Parathyroid adenoma (tissue), 2 donors: Measurements from ENCODE around the gene ADCY2.

ENCODE experiments used
- H2AFZ ChIP-seq: fragments of 300-600 bp; sonication (generic); one replicate; pipeline ENCODE4 v1.7.0; 2017; ENCODE audit warnings: antibody characterized with exemption, mild to moderate bottlenecking
- H3K27ac ChIP-seq: fragments of 300-600 bp; sonication (generic); one replicate; pipeline ENCODE4 v1.7.0; 2017
- H3K27me3 ChIP-seq: fragments of 300-600 bp; sonication (generic); one replicate; pipeline ENCODE4 v1.7.0; 2017; ENCODE audit warnings: low read length; ENCODE audit not compliant: control insufficient read depth, insufficient read depth
- H3K36me3 ChIP-seq: fragments of 300-600 bp; sonication (generic); one replicate; pipeline ENCODE4 v1.7.0; 2017; ENCODE audit warnings: low read length; ENCODE audit not compliant: control insufficient read depth, insufficient read depth
- H3K4me1 ChIP-seq: fragments of 300-600 bp; sonication (generic); one replicate; pipeline ENCODE4 v1.7.0; 2017; ENCODE audit warnings: control low read depth
- H3K4me2 ChIP-seq: fragments of 300-600 bp; sonication (generic); one replicate; pipeline ENCODE4 v1.7.0; 2017; ENCODE audit warnings: low read length
- H3K4me3 ChIP-seq: fragments of 300-600 bp; sonication (generic); one replicate; pipeline ENCODE4 v1.7.0; 2017; ENCODE audit warnings: low read depth, low read length
- H3K79me2 ChIP-seq: fragments of 300-600 bp; sonication (generic); one replicate; pipeline ENCODE4 v1.7.0; 2017; ENCODE audit warnings: control low read depth
- H3K9ac ChIP-seq: fragments of 300-600 bp; sonication (generic); one replicate; pipeline ENCODE4 v1.7.0; 2017; ENCODE audit warnings: mild to moderate bottlenecking
- H3K9me3 ChIP-seq: fragments of 300-600 bp; sonication (generic); one replicate; pipeline ENCODE4 v1.7.0; 2017; ENCODE audit warnings: low read length; ENCODE audit not compliant: control insufficient read depth
- CTCF ChIP-seq: fragments of 300-600 bp; sonication (generic); IDR thresholded peaks from one replicate; pipeline ENCODE4 v1.7.0; 2017; ENCODE audit warnings: antibody characterized with exemption, mild to moderate bottlenecking
- donor health status: primary hyperparathyroidism.

The ADCY2 gene

GRCh38 chr5:7638456-7638855 lies 242.5 kb downstream of the ADCY2 start:
- no peak overlapping the region for H3K4me2 ChIP-seq
- no peak overlapping the region for H3K27ac ChIP-seq
- no peaks in the 10 kb centered on the region for H3K9me3 ChIP-seq
- no peak overlapping the region for H2AFZ ChIP-seq
- H3K4me3 ChIP-seq = no peak overlapping the region
- no peak overlapping the region for H3K9ac ChIP-seq
- H3K4me1 ChIP-seq = no peaks in the 10 kb centered on the region
- no peaks in the 10 kb centered on the region for H3K79me2 ChIP-seq
- H3K27me3 ChIP-seq = no peaks in the 10 kb centered on the region
- TF ChIP-seq CTCF = no peak
- H3K36me3 ChIP-seq = no peaks in the 10 kb centered on the region

GRCh38 chr5:7642029-7642428 lies 246.1 kb downstream of the ADCY2 start:
- Histone ChIP-seq H3K79me2 (no peaks in the 10 kb centered on the region), H3K27me3 (no peaks in the 10 kb centered on the region), H3K4me1 (no peaks in the 10 kb centered on the region), H3K4me3 (no peak overlapping the region), H3K9ac (no peak overlapping the region), H3K27ac (no peak overlapping the region), H3K36me3 (no peaks in the 10 kb centered on the region), H3K4me2 (no peak overlapping the region), H2AFZ (no peak overlapping the region), H3K9me3 (no peaks in the 10 kb centered on the region)
- no peak for TF ChIP-seq CTCF

- Histone ChIP-seq H3K79me2 (no peaks in the 10 kb centered on the region), H3K4me2 (no peak overlapping the region), H3K4me3 (no peak overlapping the region), H3K27ac (no peak overlapping the region), H2AFZ (no peak overlapping the region), H3K4me1 (no peaks in the 10 kb centered on the region), H3K36me3 (no peaks in the 10 kb centered on the region), H3K9me3 (no peaks in the 10 kb centered on the region), H3K27me3 (no peaks in the 10 kb centered on the region), H3K9ac (no peak overlapping the region)
- TF ChIP-seq CTCF = no peak
Measured at GRCh38 chr5:7644723-7645122, 248.8 kb downstream of the ADCY2 start.

GRCh38 chr5:7650755-7651154 lies 254.8 kb downstream of the ADCY2 start:
- Histone ChIP-seq H3K4me2 (no peak overlapping the region), H3K4me3 (no peak overlapping the region), H3K27me3 (no peaks in the 10 kb centered on the region), H3K36me3 (no peaks in the 10 kb centered on the region), H3K4me1 (peaks cover 3% of the 10 kb centered on the region), H2AFZ (no peak overlapping the region), H3K27ac (no peak overlapping the region), H3K9ac (no peak overlapping the region), H3K9me3 (no peaks in the 10 kb centered on the region), H3K79me2 (no peaks in the 10 kb centered on the region)
- no peak for TF ChIP-seq CTCF

- Histone ChIP-seq H3K27ac (no peak overlapping the region), H3K9me3 (no peaks in the 10 kb centered on the region), H3K4me1 (peaks cover 3% of the 10 kb centered on the region), H3K27me3 (no peaks in the 10 kb centered on the region), H3K4me2 (no peak overlapping the region), H3K79me2 (no peaks in the 10 kb centered on the region), H3K36me3 (no peaks in the 10 kb centered on the region), H2AFZ (no peak overlapping the region), H3K4me3 (no peak overlapping the region), H3K9ac (no peak overlapping the region)
- TF ChIP-seq CTCF = no peak
Measured at GRCh38 chr5:7653046-7653445, 257.1 kb downstream of the ADCY2 start.
